OCI-LY7 (cell line): Measurements from ENCODE around the gene SCN4B.

ENCODE experiments used
- CTCF ChIP-seq: fragments of 200-600 bp; sonication (generic); conservative IDR thresholded peaks from 2 replicates; pipeline ENCODE4 v1.5.1; 2014; ENCODE audit warnings: mild to moderate bottlenecking, antibody characterized with exemption, low read length, moderate library complexity, mixed read lengths
- EZH2phosphoT487 ChIP-seq: fragments of 200-600 bp; sonication (generic); IDR thresholded peaks from 2 replicates; pipeline ENCODE4 v1.6.1; 2018; ENCODE audit warnings: low read depth, borderline replicate concordance, mild to moderate bottlenecking, mixed run types, antibody characterized with exemption, low read length, moderate library complexity, mixed read lengths

GRCh38 chr11:118142081-118142480 is 10.5 kb downstream of the SCN4B start:
- no peak for TF ChIP-seq CTCF
- no peak for TF ChIP-seq EZH2phosphoT487
